Endodermal cell (in vitro differentiated cells): ENCODE data around the gene GYS1. TPM values are rescaled to one million over a fixed set of nuclear protein-coding genes. Genes with fewer than 3 reads are reported as not detected.

Experiments
- DNase-seq: peaks from one replicate; pipeline ENCODE4 v3.0.0-alpha.2; 2017
- H3K27ac ChIP-seq: 2 replicates; pipeline ENCODE4 v1.5.1; 2013; ENCODE audit warnings: mild to moderate bottlenecking, low read depth, low read length, moderate library complexity
- H3K27me3 ChIP-seq: 2 replicates; pipeline ENCODE4 v1.6.1; 2013; ENCODE audit warnings: mild to moderate bottlenecking, low read length, moderate library complexity; ENCODE audit not compliant: insufficient read depth, control insufficient read depth, poor library complexity, severe bottlenecking
- H3K36me3 ChIP-seq: 2 replicates; pipeline ENCODE4 v1.7.0; 2013; ENCODE audit warnings: mild to moderate bottlenecking, low read length, moderate library complexity; ENCODE audit not compliant: control insufficient read depth, insufficient read depth
- H3K4me1 ChIP-seq: one replicate; pipeline ENCODE4 v1.7.0; 2013; ENCODE audit warnings: low read length; ENCODE audit not compliant: control insufficient read depth, insufficient read depth
- H3K4me3 ChIP-seq: 2 replicates; pipeline ENCODE4 v1.5.1; 2013; ENCODE audit warnings: mild to moderate bottlenecking, low read length, moderate library complexity
- H3K9ac ChIP-seq: 2 replicates; pipeline ENCODE4 v1.6.1; 2013; ENCODE audit warnings: mild to moderate bottlenecking, low read length, moderate library complexity; ENCODE audit not compliant: poor library complexity, severe bottlenecking; ENCODE audit errors: extremely low read depth
- H3K9me3 ChIP-seq: 2 replicates; pipeline ENCODE4 v1.6.1; 2013; ENCODE audit warnings: mild to moderate bottlenecking, low read length, moderate library complexity; ENCODE audit not compliant: control insufficient read depth
- H3K27ac Mint-ChIP-seq: 2 replicates; pipeline ENCODE4 v1.8.0; 2020; ENCODE audit warnings: mixed read lengths
- H3K27me3 Mint-ChIP-seq: 2 replicates; pipeline ENCODE4 v1.8.0; 2021; ENCODE audit warnings: mild to moderate bottlenecking, mixed read lengths; ENCODE audit not compliant: insufficient read depth
- H3K36me3 Mint-ChIP-seq: 2 replicates; pipeline ENCODE4 v1.8.0; 2020; ENCODE audit warnings: low read depth, mixed read lengths
- H3K4me1 Mint-ChIP-seq: 2 replicates; pipeline ENCODE4 v1.8.0; 2020; ENCODE audit warnings: mixed read lengths
- H3K4me3 Mint-ChIP-seq: 2 replicates; pipeline ENCODE4 v1.8.0; 2020; ENCODE audit warnings: mild to moderate bottlenecking, moderate library complexity, mixed read lengths
- H3K9me3 Mint-ChIP-seq: 2 replicates; pipeline ENCODE4 v1.8.0; 2020; ENCODE audit warnings: mild to moderate bottlenecking, mixed read lengths
- WGBS, 2 experiments: methylation state at CpG; one replicate each; pipeline versions ENCODE4 v1.1.5 to v1.1.7; 2013; ENCODE audit warnings: missing lambda C conversion rate in 2 of 2, mixed read lengths in 1 of 2; ENCODE audit not compliant: insufficient coverage in 1 of 2, insufficient read length in 1 of 2; 5-methylcytosine and 5-hydroxymethylcytosine counted together
- total RNA-seq, 2 donors: library from RNA; stranded (reverse); fragmentation: NEBNext Ultra II Directional in 1 of 2; extraction: Animal tissue kit (Norgen Biotek cat#: 25700) in 1 of 2; gene quantifications; 2 replicates in 1 of 2; 3 replicates in 1 of 2; pipeline ENCODE4 v1.2.1, GENCODE V29; 2021
- TF ChIP-seq, protein P1 (sequence below): fragments of 200-600 bp; sonication (generic); conservative IDR thresholded peaks from 2 replicates; pipeline ENCODE4 v1.5.0; 2021; ENCODE audit warnings: antibody characterized with exemption, mild to moderate bottlenecking

Gene GYS1
- total RNA-seq, 2 donors from 2014 or later = 63.5 to 69.1 TPM

DNA sequence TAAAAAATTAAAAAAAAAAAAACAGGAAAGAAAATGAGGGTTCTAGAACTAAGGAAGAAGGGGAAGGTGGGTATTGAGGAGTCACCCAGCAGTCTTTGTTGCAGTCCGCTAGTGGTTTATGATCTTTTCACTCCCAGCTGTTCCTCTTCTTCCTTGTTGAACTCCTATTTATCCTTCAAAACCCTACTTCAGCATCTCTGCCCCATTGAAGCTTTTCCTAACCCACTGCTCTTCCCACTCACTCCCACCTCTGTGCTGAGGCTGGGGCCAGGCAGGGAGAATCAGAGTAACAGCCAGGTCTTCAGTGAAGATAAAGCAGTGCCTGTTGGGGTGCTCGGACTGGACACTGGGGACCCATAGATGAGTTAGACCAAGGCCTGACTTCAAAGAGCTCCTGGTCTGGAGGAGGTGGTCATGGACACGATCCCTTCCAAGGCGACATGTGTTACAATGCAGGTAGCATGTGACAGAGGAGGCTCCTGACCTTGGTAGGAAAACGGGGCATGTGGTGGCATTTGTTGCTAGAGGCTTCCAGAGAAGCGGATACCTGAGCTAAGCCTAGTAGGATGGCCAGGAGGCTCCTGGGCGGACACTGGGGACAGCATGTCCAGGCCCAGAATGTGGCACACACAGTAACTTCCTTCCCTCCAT lies 12.0 kb upstream of the GYS1 start:
- Mint-ChIP-seq H3K27me3 (no peaks in the 10 kb centered on the region), H3K4me3 (no peak overlapping the region), H3K27ac (no peak overlapping the region), H3K4me1 (no peaks in the 10 kb centered on the region), H3K36me3 (peaks cover 27% of the 10 kb centered on the region), H3K9me3 (no peaks in the 10 kb centered on the region)
- Histone ChIP-seq H3K9ac (no peak overlapping the region), H3K9me3 (no peaks in the 10 kb centered on the region), H3K4me3 (no peak overlapping the region), H3K27ac (no peak overlapping the region), H3K36me3 (peaks cover 44% of the 10 kb centered on the region), H3K4me1 (no peaks in the 10 kb centered on the region), H3K27me3 (no peaks in the 10 kb centered on the region)
- DNase-seq = no peak
- TF ChIP-seq, protein P1, sequence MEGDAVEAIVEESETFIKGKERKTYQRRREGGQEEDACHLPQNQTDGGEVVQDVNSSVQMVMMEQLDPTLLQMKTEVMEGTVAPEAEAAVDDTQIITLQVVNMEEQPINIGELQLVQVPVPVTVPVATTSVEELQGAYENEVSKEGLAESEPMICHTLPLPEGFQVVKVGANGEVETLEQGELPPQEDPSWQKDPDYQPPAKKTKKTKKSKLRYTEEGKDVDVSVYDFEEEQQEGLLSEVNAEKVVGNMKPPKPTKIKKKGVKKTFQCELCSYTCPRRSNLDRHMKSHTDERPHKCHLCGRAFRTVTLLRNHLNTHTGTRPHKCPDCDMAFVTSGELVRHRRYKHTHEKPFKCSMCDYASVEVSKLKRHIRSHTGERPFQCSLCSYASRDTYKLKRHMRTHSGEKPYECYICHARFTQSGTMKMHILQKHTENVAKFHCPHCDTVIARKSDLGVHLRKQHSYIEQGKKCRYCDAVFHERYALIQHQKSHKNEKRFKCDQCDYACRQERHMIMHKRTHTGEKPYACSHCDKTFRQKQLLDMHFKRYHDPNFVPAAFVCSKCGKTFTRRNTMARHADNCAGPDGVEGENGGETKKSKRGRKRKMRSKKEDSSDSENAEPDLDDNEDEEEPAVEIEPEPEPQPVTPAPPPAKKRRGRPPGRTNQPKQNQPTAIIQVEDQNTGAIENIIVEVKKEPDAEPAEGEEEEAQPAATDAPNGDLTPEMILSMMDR = no peak
- WGBS, 2 experiments = 90 to 92% methylated on average over 6 to 7 of the region's 7 CpGs

DNA sequence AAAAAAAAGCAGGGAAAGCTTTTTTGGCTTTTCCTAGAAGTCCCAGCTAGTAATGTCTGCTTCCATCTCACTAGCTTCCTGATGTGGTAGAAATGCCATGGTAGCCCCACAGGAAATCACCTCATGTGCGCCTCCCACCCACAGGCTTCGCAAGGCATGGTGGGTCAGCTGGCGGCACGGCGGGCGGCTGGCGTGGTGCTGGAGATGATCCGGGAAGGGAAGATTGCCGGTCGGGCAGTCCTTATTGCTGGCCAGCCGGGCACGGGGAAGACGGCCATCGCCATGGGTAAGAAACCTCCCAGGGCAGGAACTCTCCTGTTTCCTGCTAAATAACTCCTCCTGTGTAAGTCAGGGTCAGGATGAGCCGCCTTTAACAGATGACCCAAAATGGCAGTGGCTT lies 11.0 kb upstream of the GYS1 start:
- no peaks in the 10 kb centered on the region for H3K9me3 ChIP-seq
- Mint-ChIP-seq H3K27ac (no peak overlapping the region), H3K36me3 (peaks cover 30% of the 10 kb centered on the region), H3K9me3 (no peaks in the 10 kb centered on the region), H3K27me3 (no peaks in the 10 kb centered on the region), H3K4me1 (peaks cover 4% of the 10 kb centered on the region), H3K4me3 (no peak overlapping the region)
- no peaks in the 10 kb centered on the region for H3K27me3 ChIP-seq
- no peak for DNase-seq
- TF ChIP-seq, protein P1 = no peak
- H3K9ac ChIP-seq = no peak overlapping the region
- no peak overlapping the region for H3K27ac ChIP-seq
- no peak overlapping the region for H3K4me3 ChIP-seq
- H3K4me1 ChIP-seq = no peaks in the 10 kb centered on the region
- WGBS, 2 experiments = 95 to 96% methylated on average over 15 of the region's 15 CpGs
- H3K36me3 ChIP-seq = peaks cover 53% of the 10 kb centered on the region

DNA sequence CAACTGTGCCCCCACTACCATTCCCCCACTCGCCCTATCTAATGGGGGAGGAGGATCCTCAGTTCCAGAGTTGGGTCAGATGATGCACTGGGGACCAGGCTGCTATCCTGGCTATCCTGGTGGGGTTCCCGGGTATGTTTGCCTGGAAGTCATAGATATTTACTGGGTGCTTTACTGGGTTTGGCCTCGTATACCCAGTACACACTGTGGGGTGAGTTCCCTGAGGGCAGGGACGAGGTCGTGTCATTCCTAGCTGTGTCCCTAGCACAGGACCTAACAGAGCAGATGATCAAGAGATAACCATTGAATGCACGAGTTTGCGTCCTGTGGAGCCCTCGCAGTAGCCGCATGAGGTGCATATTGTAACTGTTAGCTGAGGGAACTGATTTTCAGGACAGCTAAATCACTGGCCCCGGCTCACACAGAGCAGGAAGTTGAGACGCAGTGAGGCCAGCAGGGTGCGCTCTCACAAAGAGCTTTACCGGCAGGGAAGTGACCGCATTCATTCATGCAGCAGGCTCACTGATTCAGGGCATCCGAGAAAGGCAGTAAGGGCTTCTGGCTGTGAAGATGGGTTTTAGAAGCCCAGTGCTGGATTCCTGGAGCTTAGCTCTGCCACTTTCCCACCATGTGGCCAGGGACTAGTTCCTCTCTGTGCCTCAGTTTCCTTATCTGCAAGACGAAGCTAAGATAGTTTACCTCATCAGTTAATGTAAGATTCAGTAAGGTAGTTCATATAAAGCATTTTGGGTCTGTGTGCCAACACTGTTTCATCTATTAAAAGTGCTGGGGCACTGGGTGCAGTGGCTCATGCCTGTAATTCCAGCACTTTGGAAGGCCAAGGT lies 6.6 kb upstream of the GYS1 start:
- 54 to 60% methylated on average over 13 to 16 of the region's 16 CpGs for WGBS, 2 experiments
- Mint-ChIP-seq H3K27ac (peak overlapping the region; percentile 83), H3K4me1 (peaks cover 10% of the 10 kb centered on the region), H3K9me3 (no peaks in the 10 kb centered on the region), H3K27me3 (no peaks in the 10 kb centered on the region), H3K4me3 (no peak overlapping the region), H3K36me3 (peaks cover 23% of the 10 kb centered on the region)
- DNase-seq = peak; percentile 95
- no peaks in the 10 kb centered on the region for H3K9me3 ChIP-seq
- TF ChIP-seq, protein P1 = peak; percentile 91
- no peak overlapping the region for H3K4me3 ChIP-seq
- H3K27me3 ChIP-seq = no peaks in the 10 kb centered on the region
- no peak overlapping the region for H3K9ac ChIP-seq
- H3K4me1 ChIP-seq = no peaks in the 10 kb centered on the region
- H3K36me3 ChIP-seq = peaks cover 39% of the 10 kb centered on the region
- no peak overlapping the region for H3K27ac ChIP-seq
